ENCODE measurements around the gene BTG4. TPM values are rescaled to one million over a fixed set of nuclear protein-coding genes. Genes with fewer than 3 reads are reported as not detected.

Gene BTG4
- total and polyA plus RNA-seq, 2 experiments from 2014 or later = 0.21 to 0.31 TPM

DNA sequence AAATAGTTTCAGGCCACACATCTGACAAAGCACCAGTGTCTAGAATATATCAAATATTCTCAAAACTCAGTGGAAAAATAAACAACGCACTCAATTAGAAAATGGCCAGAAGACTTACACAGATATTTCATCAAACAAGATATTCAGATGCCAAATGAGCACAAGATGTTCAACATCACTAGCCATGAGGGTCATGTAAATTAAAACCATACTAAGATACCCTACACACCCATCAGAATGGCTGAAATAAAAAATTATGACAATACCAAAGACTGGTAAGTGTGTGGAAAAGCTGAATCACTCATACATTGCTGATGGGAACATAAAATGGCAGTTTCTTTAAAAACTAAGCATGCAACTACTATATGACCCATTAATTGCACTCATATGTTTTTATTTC lies 21.7 kb downstream of the BTG4 start:
- Histone ChIP-seq H2AFZ (no peak overlapping the region), H3F3A (replicated peaks; ENCODE audit: low read depth) (no peaks in the 10 kb centered on the region), H3K27ac (ENCODE audit: low read depth) (no peak overlapping the region), H3K4me1 (ENCODE audit: insufficient read depth) (no peaks in the 10 kb centered on the region), H3K36me3 (ENCODE audit: insufficient read depth) (no peaks in the 10 kb centered on the region), H3K4me2 (no peak overlapping the region), H3K4me3 (no peak overlapping the region), H3K27me3 (ENCODE audit: insufficient read depth) (no peaks in the 10 kb centered on the region), H3K9me2 (ENCODE audit: insufficient read depth) (peaks cover 6% of the 10 kb centered on the region), H3K79me2 (replicated peaks; ENCODE audit: insufficient read depth) (no peaks in the 10 kb centered on the region), H4K20me1 (replicated peaks; ENCODE audit: insufficient read depth) (no peaks in the 10 kb centered on the region)
- Mint-ChIP-seq H3K4me1 (peaks cover 4% of the 10 kb centered on the region; the same call in 2 of the 3 replicates), H3K9me3 (peaks cover 6% of the 10 kb centered on the region), H3K27me3 (ENCODE audit: insufficient read depth, low read depth, poor library complexity) (peaks cover 5% of the 10 kb centered on the region), H3K4me3 (no peak overlapping the region), H3K36me3 (ENCODE audit: low read depth) (peaks cover 5% of the 10 kb centered on the region; the same call in 1 of the 3 replicates), H3K27ac (no peak overlapping the region)
- no peak for DNase-seq (ENCODE audit: low spot score)
- TF ChIP-seq ZNF331 (CRISPR knock-in tag; IDR thresholded peaks at IDR 0.05; ENCODE audit: low read depth) = no peak
- no peak for TF ChIP-seq JUNB (IDR thresholded peaks at IDR 0.05; ENCODE audit: unreplicated experiment)
- TF ChIP-seq ZNF114 (CRISPR knock-in tag; IDR thresholded peaks at IDR 0.05) = no peak
- TF ChIP-seq NANOG (IDR thresholded peaks at IDR 0.05; ENCODE audit: borderline replicate concordance) = no peak
- no peak for TF ChIP-seq EZH2phosphoT487 (IDR thresholded peaks at IDR 0.05; ENCODE audit: unreplicated experiment)
- TF ChIP-seq, protein P1, sequence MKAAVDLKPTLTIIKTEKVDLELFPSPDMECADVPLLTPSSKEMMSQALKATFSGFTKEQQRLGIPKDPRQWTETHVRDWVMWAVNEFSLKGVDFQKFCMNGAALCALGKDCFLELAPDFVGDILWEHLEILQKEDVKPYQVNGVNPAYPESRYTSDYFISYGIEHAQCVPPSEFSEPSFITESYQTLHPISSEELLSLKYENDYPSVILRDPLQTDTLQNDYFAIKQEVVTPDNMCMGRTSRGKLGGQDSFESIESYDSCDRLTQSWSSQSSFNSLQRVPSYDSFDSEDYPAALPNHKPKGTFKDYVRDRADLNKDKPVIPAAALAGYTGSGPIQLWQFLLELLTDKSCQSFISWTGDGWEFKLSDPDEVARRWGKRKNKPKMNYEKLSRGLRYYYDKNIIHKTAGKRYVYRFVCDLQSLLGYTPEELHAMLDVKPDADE (IDR thresholded peaks at IDR 0.05) = no peak
- TF ChIP-seq POLR2AphosphoS5 (IDR thresholded peaks at IDR 0.05; ENCODE audit: low read depth) = no peak
- no peak for TF ChIP-seq EZH2 (IDR thresholded peaks at IDR 0.05; ENCODE audit: low read depth, unreplicated experiment)
- TF ChIP-seq CREB1 (CRISPR knock-in tag; IDR thresholded peaks at IDR 0.05; ENCODE audit: low read depth) = no peak
- TF ChIP-seq, protein P2, sequence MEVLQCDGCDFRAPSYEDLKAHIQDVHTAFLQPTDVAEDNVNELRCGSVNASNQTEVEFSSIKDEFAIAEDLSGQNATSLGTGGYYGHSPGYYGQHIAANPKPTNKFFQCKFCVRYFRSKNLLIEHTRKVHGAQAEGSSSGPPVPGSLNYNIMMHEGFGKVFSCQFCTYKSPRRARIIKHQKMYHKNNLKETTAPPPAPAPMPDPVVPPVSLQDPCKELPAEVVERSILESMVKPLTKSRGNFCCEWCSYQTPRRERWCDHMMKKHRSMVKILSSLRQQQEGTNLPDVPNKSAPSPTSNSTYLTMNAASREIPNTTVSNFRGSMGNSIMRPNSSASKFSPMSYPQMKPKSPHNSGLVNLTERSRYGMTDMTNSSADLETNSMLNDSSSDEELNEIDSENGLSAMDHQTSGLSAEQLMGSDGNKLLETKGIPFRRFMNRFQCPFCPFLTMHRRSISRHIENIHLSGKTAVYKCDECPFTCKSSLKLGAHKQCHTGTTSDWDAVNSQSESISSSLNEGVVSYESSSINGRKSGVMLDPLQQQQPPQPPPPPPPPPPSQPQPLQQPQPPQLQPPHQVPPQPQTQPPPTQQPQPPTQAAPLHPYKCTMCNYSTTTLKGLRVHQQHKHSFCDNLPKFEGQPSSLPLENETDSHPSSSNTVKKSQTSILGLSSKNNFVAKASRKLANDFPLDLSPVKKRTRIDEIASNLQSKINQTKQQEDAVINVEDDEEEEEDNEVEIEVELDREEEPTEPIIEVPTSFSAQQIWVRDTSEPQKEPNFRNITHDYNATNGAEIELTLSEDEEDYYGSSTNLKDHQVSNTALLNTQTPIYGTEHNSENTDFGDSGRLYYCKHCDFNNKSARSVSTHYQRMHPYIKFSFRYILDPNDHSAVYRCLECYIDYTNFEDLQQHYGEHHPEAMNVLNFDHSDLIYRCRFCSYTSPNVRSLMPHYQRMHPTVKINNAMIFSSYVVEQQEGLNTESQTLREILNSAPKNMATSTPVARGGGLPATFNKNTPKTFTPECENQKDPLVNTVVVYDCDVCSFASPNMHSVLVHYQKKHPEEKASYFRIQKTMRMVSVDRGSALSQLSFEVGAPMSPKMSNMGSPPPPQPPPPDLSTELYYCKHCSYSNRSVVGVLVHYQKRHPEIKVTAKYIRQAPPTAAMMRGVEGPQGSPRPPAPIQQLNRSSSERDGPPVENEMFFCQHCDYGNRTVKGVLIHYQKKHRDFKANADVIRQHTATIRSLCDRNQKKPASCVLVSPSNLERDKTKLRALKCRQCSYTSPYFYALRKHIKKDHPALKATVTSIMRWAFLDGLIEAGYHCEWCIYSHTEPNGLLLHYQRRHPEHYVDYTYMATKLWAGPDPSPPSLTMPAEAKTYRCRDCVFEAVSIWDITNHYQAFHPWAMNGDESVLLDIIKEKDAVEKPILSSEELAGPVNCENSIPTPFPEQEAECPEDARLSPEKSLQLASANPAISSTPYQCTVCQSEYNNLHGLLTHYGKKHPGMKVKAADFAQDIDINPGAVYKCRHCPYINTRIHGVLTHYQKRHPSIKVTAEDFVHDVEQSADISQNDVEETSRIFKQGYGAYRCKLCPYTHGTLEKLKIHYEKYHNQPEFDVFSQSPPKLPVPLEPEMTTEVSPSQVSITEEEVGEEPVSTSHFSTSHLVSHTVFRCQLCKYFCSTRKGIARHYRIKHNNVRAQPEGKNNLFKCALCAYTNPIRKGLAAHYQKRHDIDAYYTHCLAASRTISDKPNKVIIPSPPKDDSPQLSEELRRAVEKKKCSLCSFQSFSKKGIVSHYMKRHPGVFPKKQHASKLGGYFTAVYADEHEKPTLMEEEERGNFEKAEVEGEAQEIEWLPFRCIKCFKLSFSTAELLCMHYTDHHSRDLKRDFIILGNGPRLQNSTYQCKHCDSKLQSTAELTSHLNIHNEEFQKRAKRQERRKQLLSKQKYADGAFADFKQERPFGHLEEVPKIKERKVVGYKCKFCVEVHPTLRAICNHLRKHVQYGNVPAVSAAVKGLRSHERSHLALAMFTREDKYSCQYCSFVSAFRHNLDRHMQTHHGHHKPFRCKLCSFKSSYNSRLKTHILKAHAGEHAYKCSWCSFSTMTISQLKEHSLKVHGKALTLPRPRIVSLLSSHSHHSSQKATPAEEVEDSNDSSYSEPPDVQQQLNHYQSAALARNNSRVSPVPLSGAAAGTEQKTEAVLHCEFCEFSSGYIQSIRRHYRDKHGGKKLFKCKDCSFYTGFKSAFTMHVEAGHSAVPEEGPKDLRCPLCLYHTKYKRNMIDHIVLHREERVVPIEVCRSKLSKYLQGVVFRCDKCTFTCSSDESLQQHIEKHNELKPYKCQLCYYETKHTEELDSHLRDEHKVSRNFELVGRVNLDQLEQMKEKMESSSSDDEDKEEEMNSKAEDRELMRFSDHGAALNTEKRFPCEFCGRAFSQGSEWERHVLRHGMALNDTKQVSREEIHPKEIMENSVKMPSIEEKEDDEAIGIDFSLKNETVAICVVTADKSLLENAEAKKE (CRISPR knock-in tag; IDR thresholded peaks at IDR 0.05) = no peak
- TF ChIP-seq, protein P3, sequence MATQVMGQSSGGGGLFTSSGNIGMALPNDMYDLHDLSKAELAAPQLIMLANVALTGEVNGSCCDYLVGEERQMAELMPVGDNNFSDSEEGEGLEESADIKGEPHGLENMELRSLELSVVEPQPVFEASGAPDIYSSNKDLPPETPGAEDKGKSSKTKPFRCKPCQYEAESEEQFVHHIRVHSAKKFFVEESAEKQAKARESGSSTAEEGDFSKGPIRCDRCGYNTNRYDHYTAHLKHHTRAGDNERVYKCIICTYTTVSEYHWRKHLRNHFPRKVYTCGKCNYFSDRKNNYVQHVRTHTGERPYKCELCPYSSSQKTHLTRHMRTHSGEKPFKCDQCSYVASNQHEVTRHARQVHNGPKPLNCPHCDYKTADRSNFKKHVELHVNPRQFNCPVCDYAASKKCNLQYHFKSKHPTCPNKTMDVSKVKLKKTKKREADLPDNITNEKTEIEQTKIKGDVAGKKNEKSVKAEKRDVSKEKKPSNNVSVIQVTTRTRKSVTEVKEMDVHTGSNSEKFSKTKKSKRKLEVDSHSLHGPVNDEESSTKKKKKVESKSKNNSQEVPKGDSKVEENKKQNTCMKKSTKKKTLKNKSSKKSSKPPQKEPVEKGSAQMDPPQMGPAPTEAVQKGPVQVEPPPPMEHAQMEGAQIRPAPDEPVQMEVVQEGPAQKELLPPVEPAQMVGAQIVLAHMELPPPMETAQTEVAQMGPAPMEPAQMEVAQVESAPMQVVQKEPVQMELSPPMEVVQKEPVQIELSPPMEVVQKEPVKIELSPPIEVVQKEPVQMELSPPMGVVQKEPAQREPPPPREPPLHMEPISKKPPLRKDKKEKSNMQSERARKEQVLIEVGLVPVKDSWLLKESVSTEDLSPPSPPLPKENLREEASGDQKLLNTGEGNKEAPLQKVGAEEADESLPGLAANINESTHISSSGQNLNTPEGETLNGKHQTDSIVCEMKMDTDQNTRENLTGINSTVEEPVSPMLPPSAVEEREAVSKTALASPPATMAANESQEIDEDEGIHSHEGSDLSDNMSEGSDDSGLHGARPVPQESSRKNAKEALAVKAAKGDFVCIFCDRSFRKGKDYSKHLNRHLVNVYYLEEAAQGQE (IDR thresholded peaks at IDR 0.05; ENCODE audit: unreplicated experiment) = no peak
- no peak for TF ChIP-seq STAT1 (IDR thresholded peaks at IDR 0.05; ENCODE audit: unreplicated experiment)
- TF ChIP-seq, protein P4, sequence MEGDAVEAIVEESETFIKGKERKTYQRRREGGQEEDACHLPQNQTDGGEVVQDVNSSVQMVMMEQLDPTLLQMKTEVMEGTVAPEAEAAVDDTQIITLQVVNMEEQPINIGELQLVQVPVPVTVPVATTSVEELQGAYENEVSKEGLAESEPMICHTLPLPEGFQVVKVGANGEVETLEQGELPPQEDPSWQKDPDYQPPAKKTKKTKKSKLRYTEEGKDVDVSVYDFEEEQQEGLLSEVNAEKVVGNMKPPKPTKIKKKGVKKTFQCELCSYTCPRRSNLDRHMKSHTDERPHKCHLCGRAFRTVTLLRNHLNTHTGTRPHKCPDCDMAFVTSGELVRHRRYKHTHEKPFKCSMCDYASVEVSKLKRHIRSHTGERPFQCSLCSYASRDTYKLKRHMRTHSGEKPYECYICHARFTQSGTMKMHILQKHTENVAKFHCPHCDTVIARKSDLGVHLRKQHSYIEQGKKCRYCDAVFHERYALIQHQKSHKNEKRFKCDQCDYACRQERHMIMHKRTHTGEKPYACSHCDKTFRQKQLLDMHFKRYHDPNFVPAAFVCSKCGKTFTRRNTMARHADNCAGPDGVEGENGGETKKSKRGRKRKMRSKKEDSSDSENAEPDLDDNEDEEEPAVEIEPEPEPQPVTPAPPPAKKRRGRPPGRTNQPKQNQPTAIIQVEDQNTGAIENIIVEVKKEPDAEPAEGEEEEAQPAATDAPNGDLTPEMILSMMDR (conservative IDR thresholded peaks at IDR 0.05; ENCODE audit: low read depth in 2 of 2) = no peak
- ATAC-seq = no peak

All from GM23338 (cell line).